OCI-LY1 (cell line): Measurements from ENCODE around the gene C1orf115.

Experiments
- H2AFZ ChIP-seq: fragments of 200-600 bp; sonication (generic), shearing (Covaris generic); 2 replicates; pipeline ENCODE4 v1.6.0; 2014; ENCODE audit warnings: antibody characterized with exemption, mild to moderate bottlenecking, low read length
- H3F3A ChIP-seq: fragments of 200-600 bp; sonication (generic), shearing (Covaris generic); 2 replicates; pipeline ENCODE4 v1.6.0; 2014; ENCODE audit warnings: mild to moderate bottlenecking, antibody characterized with exemption, low read length, moderate library complexity; ENCODE audit not compliant: insufficient read depth
- H3K27ac ChIP-seq: fragments of 200-600 bp; sonication (generic); 2 replicates; pipeline ENCODE4 v1.5.1; 2014; ENCODE audit warnings: low read length, mixed run types, mild to moderate bottlenecking, low read depth; ENCODE audit not compliant: poor library complexity, severe bottlenecking
- H3K27me3 ChIP-seq: fragments of 200-600 bp; sonication (generic); 2 replicates; pipeline ENCODE4 v1.6.0; 2014; ENCODE audit warnings: antibody characterized with exemption, mild to moderate bottlenecking, low read length, moderate library complexity; ENCODE audit not compliant: insufficient read depth
- H3K36me3 ChIP-seq: fragments of 200-600 bp; sonication (generic); 2 replicates; pipeline ENCODE4 v1.6.1; 2014; ENCODE audit warnings: mild to moderate bottlenecking, antibody characterized with exemption, low read length, moderate library complexity, mixed read lengths; ENCODE audit not compliant: insufficient read depth
- H3K4me1 ChIP-seq: fragments of 200-600 bp; sonication (generic); 2 replicates; pipeline ENCODE4 v1.5.1; 2014; ENCODE audit warnings: mild to moderate bottlenecking, low read length, moderate library complexity; ENCODE audit not compliant: insufficient read depth, severe bottlenecking
- H3K4me2 ChIP-seq: fragments of 200-600 bp; sonication (generic), shearing (Covaris generic); 2 replicates; pipeline ENCODE4 v1.6.1; 2014; ENCODE audit warnings: low read length
- H3K4me3 ChIP-seq: fragments of 200-600 bp; sonication (generic); 2 replicates; pipeline ENCODE4 v1.5.1; 2014; ENCODE audit warnings: low read length, low read depth, mild to moderate bottlenecking, mixed read lengths; ENCODE audit not compliant: poor library complexity, severe bottlenecking
- H3K79me2 ChIP-seq: fragments of 200-600 bp; shearing (Covaris generic); 2 replicates; pipeline ENCODE4 v1.6.1; 2016; ENCODE audit warnings: mixed run types, low read length, mixed read lengths; ENCODE audit not compliant: insufficient read depth
- H3K9ac ChIP-seq: fragments of 200-600 bp; sonication (generic), shearing (Covaris generic); 2 replicates; pipeline ENCODE4 v1.6.1; 2014; ENCODE audit warnings: mild to moderate bottlenecking, low read length, mixed read lengths
- H3K9me2 ChIP-seq: fragments of 200-600 bp; sonication (generic), shearing (Covaris generic); 2 replicates; pipeline ENCODE4 v1.6.1; 2014; ENCODE audit warnings: low read depth, mild to moderate bottlenecking, low read length, mixed read lengths
- H3K9me3 ChIP-seq: fragments of 200-600 bp; shearing (Covaris generic); 2 replicates; pipeline ENCODE4 v1.6.1; 2014; ENCODE audit warnings: low read length, mixed read lengths
- H4K20me1 ChIP-seq: fragments of 200-600 bp; sonication (generic), shearing (Covaris generic); 2 replicates; pipeline ENCODE4 v1.6.0; 2016; ENCODE audit warnings: mild to moderate bottlenecking, low read length; ENCODE audit not compliant: insufficient read depth
- CTCF ChIP-seq: fragments of 200-600 bp; sonication (generic), shearing (Covaris generic); IDR thresholded peaks from 2 replicates; pipeline ENCODE4 v1.5.1; 2017; ENCODE audit warnings: mild to moderate bottlenecking, antibody characterized with exemption, low read length, moderate library complexity, mixed read lengths
- EZH2 ChIP-seq: fragments of 200-600 bp; sonication (generic), shearing (Covaris generic); IDR thresholded peaks from 2 replicates; pipeline ENCODE4 v1.8.0; 2017; ENCODE audit warnings: borderline replicate concordance, mixed run types, mild to moderate bottlenecking, antibody characterized with exemption, low read length, moderate library complexity, mixed read lengths

The C1orf115 gene

GRCh38 chr1:220669005-220669404 lies 21.2 kb upstream of the C1orf115 start:
- Histone ChIP-seq H3K9me3 (no peaks in the 10 kb centered on the region), H3F3A (no peaks in the 10 kb centered on the region), H3K36me3 (no peaks in the 10 kb centered on the region), H3K4me1 (no peaks in the 10 kb centered on the region), H3K9me2 (no peaks in the 10 kb centered on the region), H3K27me3 (no peaks in the 10 kb centered on the region), H3K4me2 (no peak overlapping the region), H3K4me3 (no peak overlapping the region), H4K20me1 (no peaks in the 10 kb centered on the region), H3K9ac (no peak overlapping the region), H2AFZ (no peak overlapping the region), H3K79me2 (no peaks in the 10 kb centered on the region), H3K27ac (no peak overlapping the region)
- no peak for TF ChIP-seq CTCF
- no peak for TF ChIP-seq EZH2

GRCh38 chr1:220670365-220670764 lies 19.8 kb upstream of the C1orf115 start:
- no peaks in the 10 kb centered on the region for H3K9me2 ChIP-seq
- H3F3A ChIP-seq = no peaks in the 10 kb centered on the region
- H3K27me3 ChIP-seq = no peaks in the 10 kb centered on the region
- no peak overlapping the region for H3K27ac ChIP-seq
- H3K4me3 ChIP-seq = no peak overlapping the region
- H4K20me1 ChIP-seq = no peaks in the 10 kb centered on the region
- H3K4me1 ChIP-seq = no peaks in the 10 kb centered on the region
- TF ChIP-seq EZH2 (no peak), CTCF (no peak)
- no peak overlapping the region for H3K4me2 ChIP-seq
- no peak overlapping the region for H3K9ac ChIP-seq
- H3K79me2 ChIP-seq = no peaks in the 10 kb centered on the region
- H3K9me3 ChIP-seq = no peaks in the 10 kb centered on the region
- H3K36me3 ChIP-seq = no peaks in the 10 kb centered on the region
- no peak overlapping the region for H2AFZ ChIP-seq

GRCh38 chr1:220673921-220674320 lies 16.2 kb upstream of the C1orf115 start:
- Histone ChIP-seq H3K27me3 (no peaks in the 10 kb centered on the region), H3K79me2 (no peaks in the 10 kb centered on the region), H3K36me3 (no peaks in the 10 kb centered on the region), H3F3A (no peaks in the 10 kb centered on the region), H2AFZ (no peak overlapping the region), H3K4me2 (no peak overlapping the region), H3K9me2 (no peaks in the 10 kb centered on the region), H3K9ac (no peak overlapping the region), H3K4me1 (no peaks in the 10 kb centered on the region), H3K4me3 (no peak overlapping the region), H3K27ac (no peak overlapping the region), H4K20me1 (no peaks in the 10 kb centered on the region), H3K9me3 (no peaks in the 10 kb centered on the region)
- TF ChIP-seq CTCF (no peak), EZH2 (no peak)
